ENCODE data around the gene LCE1B.

The LCE1B gene

GRCh38 chr1:152811671-152812070 lies at the start of gene LCE1B:
Gene LCE1B (plus strand): TSS chr1:152811971. CDS start chr1:152812447, 476 bp downstream.
- DNase-seq, result no peak

GRCh38 chr1:152768847-152769533 lies 42.8 kb upstream of the LCE1B start:
- no peak for DNase-seq

GRCh38 chr1:152770411-152770810 lies 41.4 kb upstream of the LCE1B start:
- DNase-seq, result no peak

GRCh38 chr1:152774875-152775274 lies 36.9 kb upstream of the LCE1B start, which contains the start of gene LCE1F:
Gene LCE1F (plus strand): TSS chr1:152775140. CDS start chr1:152776372, 1,232 bp downstream.
- DNase-seq, result no peak

DNA sequence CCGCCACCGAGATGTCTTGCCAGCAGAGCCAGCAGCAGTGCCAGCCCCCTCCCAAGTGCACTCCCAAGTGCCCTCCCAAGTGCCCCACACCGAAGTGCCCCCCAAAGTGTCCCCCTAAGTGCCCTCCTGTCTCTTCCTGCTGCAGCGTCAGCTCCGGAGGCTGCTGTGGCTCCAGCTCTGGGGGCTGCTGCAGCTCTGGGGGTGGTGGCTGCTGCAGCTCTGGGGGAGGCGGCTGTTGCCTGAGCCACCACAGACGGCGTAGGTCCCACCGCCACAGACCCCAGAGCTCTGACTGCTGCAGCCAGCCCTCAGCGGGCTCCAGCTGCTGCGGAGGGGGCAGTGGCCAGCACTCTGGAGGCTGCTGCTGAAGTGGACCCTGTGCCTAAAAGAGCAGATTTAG lies 35.4 kb upstream of the LCE1B start:
- DNase-seq, result no peak

GRCh38 chr1:152777510-152778137 lies 34.1 kb upstream of the LCE1B start:
- no peak for DNase-seq

DNA sequence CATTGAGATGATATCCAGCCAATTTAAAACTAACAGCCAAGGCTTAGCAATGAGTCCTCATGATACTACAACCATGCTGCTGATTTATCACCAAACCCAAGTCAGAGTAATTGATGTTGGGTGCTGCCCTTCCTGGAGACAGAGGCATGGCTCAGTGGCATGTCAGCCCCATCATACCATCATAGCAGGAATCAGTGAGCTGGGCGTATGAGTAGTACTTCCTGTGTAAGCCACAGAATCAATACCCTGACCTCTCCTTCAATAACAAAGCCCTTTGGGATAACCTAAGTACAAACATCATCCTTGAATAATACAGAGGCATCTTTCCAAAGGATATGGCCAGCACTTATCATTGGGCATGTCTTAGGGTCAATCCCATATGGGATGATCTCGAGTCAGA lies 28.7 kb upstream of the LCE1B start:
- DNase-seq, result no peak

- DNase-seq, result peak; percentile 84
These were observed 25.7 kb upstream of the LCE1B start, which contains the start of gene LCE1E for GRCh38 chr1:152786077-152786476. Gene LCE1E (plus strand): TSS chr1:152786257. CDS start chr1:152787300, 1,043 bp downstream.

DNA sequence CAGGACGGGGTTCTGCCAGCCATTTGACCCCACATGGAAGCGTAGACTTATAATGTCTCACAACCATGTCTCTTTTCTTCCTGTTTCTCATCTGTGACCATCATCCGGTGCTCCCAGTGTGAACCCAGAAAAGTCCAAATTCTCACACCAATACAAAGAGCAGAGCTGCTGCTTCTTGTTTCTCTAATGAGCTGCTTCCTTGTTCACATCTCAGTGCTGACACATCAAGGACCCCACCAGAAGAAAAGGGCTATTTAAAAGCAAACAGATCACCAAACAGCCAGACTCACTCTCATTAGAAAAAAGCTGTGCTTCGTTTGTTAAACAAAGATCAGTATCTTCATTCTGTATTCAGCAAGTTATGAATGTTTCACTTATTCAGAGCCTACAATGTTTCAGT lies 16.1 kb upstream of the LCE1B start:
- DNase-seq, result no peak

DNA sequence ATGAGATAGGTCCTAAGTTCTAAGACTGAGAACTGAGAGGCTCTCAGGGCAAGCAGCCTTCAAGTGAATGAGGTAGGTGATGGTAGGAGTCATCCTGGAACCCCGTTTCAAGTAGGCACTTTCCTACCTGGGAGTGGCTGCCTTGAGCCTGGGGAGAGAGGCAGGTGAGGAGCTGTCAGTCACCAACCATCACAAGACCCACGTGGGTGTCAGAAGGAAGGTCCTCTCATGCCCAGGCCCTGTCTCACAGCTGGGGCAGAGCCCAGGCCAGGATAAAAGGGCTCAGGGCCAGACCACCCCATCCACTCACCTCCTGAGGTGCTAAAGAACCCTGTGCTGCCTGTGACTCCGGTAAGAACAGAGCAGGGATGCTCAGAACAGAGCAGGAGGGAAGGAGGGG lies 15.3 kb upstream of the LCE1B start, which contains the start of gene LCE1D:
Gene LCE1D, plus strand, starts transcription at position 301 of the 400 bp plus-strand sequence. CDS start 1,074 bp downstream, outside the sequence.
- DNase-seq, result no peak

- DNase-seq, result no peak
These were observed 10.4 kb upstream of the LCE1B start for GRCh38 chr1:152801333-152801732.

DNA sequence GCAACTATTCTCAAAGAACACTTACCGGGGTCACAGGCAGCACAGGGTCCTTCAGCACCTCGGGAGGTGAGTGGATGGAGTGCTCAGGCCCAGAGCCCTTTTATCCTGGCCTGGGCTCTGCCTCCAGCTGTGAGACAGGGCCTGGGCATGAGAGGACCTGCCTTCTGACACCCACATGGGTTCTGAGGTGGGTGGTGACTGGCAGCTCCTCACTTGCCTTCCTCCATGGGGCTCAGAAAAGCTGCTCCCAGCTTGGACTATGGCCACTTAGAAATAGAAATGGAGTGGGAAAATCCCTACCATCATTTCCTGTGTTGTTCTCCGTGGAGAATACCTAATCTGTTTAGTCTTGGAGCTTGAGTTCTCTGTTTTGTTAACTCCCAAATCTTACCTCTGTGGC lies 5.2 kb upstream of the LCE1B start, which contains the start of gene LCE1C:
Gene LCE1C, minus strand, starts transcription at position 76 of the 400 bp plus-strand sequence. CDS start 1,173 bp downstream, outside the sequence.
- no peak for DNase-seq

DNA sequence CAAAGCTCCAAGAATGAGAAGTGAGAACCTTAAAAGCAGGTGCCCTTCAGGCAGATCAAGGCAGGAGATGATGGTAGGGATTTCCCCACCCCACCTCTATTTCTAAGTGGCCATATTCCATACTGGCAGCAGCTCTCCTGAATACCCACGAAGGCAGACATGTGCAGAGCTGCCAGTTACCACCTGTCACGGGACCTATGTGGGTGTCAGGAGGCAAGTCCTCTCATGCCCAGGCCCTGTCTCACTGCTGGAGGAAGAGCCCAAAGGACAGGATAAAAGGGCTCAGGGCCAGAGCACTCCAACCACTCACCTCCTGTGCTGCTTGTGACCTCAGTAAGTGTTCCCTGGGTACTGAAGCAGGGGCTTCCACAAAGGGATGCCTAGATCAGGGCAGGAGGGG lies 721 bp upstream of the LCE1B start:
- no peak for DNase-seq

GRCh38 chr1:152817309-152817708 lies 5.5 kb downstream of the LCE1B start:
- no peak for DNase-seq

DNA sequence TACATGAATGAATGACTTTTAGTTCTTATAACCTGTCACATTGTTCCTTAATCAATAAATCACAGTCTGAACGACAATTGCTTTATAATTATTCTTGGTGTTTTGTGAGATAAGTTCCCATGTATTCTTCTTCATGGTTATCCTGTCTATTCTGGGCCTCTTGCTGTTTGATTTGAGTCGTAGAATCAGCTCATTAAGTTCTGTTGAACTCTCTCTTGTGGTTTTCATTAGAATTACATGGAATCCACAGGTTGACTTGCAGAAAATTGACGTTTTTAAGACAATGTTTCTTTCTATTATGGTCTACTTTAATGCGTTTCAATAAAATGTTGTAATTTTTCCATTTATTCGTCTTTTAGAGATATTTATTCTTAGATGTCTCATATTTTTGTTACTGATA lies 11.5 kb downstream of the LCE1B start:
- DNase-seq, result no peak

DNA sequence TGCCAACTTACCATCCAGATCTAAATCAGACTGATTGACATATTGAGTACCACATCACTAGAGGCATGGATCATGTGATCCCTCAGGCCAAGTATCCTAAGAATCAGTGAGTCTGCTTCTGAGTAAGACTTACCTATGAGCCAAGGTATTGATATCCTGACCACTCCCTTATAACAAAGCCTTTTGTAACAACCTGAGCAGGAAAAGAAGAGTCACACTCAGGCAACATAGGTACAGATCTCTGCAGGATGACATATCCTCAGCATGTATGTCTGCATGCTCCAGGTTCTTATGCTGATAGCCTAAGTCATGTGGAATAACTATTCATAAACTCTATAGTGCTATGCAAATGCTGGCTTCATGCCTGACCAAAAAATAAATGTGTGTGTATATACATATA lies 13.2 kb downstream of the LCE1B start:
- no peak for DNase-seq

- no peak for DNase-seq
These were observed 15.4 kb downstream of the LCE1B start, which contains the start of gene LCE1A for GRCh38 chr1:152827173-152827572. Gene LCE1A (plus strand): TSS chr1:152827473. CDS start chr1:152827473, 0 bp downstream.

- no peak for DNase-seq
These were observed 25.1 kb downstream of the LCE1B start for GRCh38 chr1:152836870-152837269.

- no peak for DNase-seq
These were observed 30.8 kb downstream of the LCE1B start, which contains the start of gene LCE6A for GRCh38 chr1:152842556-152842955. Gene LCE6A (plus strand): TSS chr1:152842856. CDS start chr1:152843521, 665 bp downstream.

GRCh38 chr1:152855661-152856060 lies 43.9 kb downstream of the LCE1B start:
- DNase-seq, result no peak

DNA sequence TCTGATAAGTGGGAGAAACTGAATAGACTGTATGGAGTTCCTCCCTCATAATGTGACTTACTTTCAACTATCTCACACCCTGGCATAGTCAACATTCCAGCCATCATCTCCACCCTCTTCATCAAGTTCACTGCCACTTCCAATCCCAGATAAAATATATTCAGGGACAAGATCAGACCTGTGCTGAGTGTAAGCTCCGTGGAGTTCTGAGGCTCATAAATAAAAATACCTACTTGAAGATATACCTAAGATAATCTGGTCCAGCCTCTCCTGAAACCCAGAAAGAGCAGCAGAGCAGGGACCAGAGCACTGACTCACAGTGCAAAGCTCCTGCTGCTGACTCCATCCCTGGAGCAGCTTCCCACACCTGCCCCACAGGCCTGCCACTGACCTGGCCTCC lies 46.3 kb downstream of the LCE1B start:
- no peak for DNase-seq

- DNase-seq, result no peak
These were observed 47.9 kb downstream of the LCE1B start, which contains the start of gene LCE7A for GRCh38 chr1:152859696-152860095. Gene LCE7A (plus strand): TSS chr1:152859996. CDS start chr1:152860698, 702 bp downstream.

GRCh38 chr1:152860129-152860528 lies 48.4 kb downstream of the LCE1B start:
- DNase-seq, result no peak

GRCh38 chr1:152861374-152861773 lies 49.6 kb downstream of the LCE1B start:
- no peak for DNase-seq

Measured in DMS153 (cell line).